Kidney epithelial cell (primary cell): ENCODE data around the gene GAK. TPM values are rescaled to one million over a fixed set of nuclear protein-coding genes. Genes with fewer than 3 reads are reported as not detected.

Experiments used
- DNase-seq: peaks from one replicate; pipeline ENCODE4 v3.0.0-alpha.2; 2010; ENCODE audit warnings: low read depth
- H3K27me3 ChIP-seq: 2 replicates; pipeline ENCODE4 v1.6.0; 2011; ENCODE audit warnings: low read length; ENCODE audit not compliant: control insufficient read depth, insufficient read depth
- H3K36me3 ChIP-seq: 2 replicates; pipeline ENCODE4 v1.5.1; 2011; ENCODE audit warnings: low read length; ENCODE audit not compliant: control insufficient read depth, insufficient read depth
- H3K4me3 ChIP-seq: 2 replicates; pipeline ENCODE4 v1.5.1; 2011; ENCODE audit warnings: low read depth, mild to moderate bottlenecking, control low read depth, low read length
- CTCF ChIP-seq: IDR thresholded peaks from 2 replicates; pipeline ENCODE4 v1.5.1; 2011; ENCODE audit warnings: mild to moderate bottlenecking, moderate library complexity, low read length, control low read depth, inconsistent platforms; ENCODE audit not compliant: insufficient read depth, poor library complexity, severe bottlenecking
- total RNA-seq: library from RNA; depleted of rRNA; stranded (reverse); fragments of >200 nt; gene quantifications from 2 replicates; pipeline ENCODE4 v1.2.3, GENCODE V29; 2015

The GAK gene
- total RNA-seq, 1 donor from 2014 or later = 131 TPM

GRCh38 chr4:911871-912490, 20.1 kb downstream of the GAK start:
- DNase-seq = no peak
- peaks cover 2% of the 10 kb centered on the region for H3K36me3 ChIP-seq
- H3K4me3 ChIP-seq = no peak overlapping the region
- H3K27me3 ChIP-seq = no peaks in the 10 kb centered on the region
- TF ChIP-seq CTCF = no peak

GRCh38 chr4:911221-911751, 20.8 kb downstream of the GAK start:
- TF ChIP-seq CTCF = no peak
- Histone ChIP-seq H3K4me3 (no peak overlapping the region), H3K36me3 (peaks cover 2% of the 10 kb centered on the region), H3K27me3 (no peaks in the 10 kb centered on the region)
- DNase-seq = no peak

GRCh38 chr4:910366-911091, 21.6 kb downstream of the GAK start:
- H3K36me3 ChIP-seq = peaks cover 2% of the 10 kb centered on the region
- no peak overlapping the region for H3K4me3 ChIP-seq
- no peak for TF ChIP-seq CTCF
- H3K27me3 ChIP-seq = no peaks in the 10 kb centered on the region
- DNase-seq = no peak

GRCh38 chr4:909821-910220, 22.3 kb downstream of the GAK start:
- no peak for DNase-seq

GRCh38 chr4:909131-909571, 23.0 kb downstream of the GAK start:
- TF ChIP-seq CTCF = no peak
- Histone ChIP-seq H3K36me3 (peaks cover 2% of the 10 kb centered on the region), H3K27me3 (no peaks in the 10 kb centered on the region), H3K4me3 (no peak overlapping the region)
- no peak for DNase-seq

More at GRCh38 chr4:909821-910220, 22.3 kb downstream of the GAK start:
- no peak for TF ChIP-seq CTCF
- H3K36me3 ChIP-seq = peaks cover 2% of the 10 kb centered on the region
- H3K27me3 ChIP-seq = no peaks in the 10 kb centered on the region
- H3K4me3 ChIP-seq = no peak overlapping the region
